ENCODE measurements around the gene SORBS1.

Gene SORBS1

GRCh38 chr10:95406651-95407280 lies 154.4 kb downstream of the SORBS1 start:
- TF ChIP-seq, protein P1, sequence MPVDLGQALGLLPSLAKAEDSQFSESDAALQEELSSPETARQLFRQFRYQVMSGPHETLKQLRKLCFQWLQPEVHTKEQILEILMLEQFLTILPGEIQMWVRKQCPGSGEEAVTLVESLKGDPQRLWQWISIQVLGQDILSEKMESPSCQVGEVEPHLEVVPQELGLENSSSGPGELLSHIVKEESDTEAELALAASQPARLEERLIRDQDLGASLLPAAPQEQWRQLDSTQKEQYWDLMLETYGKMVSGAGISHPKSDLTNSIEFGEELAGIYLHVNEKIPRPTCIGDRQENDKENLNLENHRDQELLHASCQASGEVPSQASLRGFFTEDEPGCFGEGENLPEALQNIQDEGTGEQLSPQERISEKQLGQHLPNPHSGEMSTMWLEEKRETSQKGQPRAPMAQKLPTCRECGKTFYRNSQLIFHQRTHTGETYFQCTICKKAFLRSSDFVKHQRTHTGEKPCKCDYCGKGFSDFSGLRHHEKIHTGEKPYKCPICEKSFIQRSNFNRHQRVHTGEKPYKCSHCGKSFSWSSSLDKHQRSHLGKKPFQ (tag by site-specific recombination; IDR thresholded peaks at IDR 0.05), result 0 out of 2 replicates have a peak, but pooled peaks have one; percentile 19
- TF ChIP-seq, protein P2, sequence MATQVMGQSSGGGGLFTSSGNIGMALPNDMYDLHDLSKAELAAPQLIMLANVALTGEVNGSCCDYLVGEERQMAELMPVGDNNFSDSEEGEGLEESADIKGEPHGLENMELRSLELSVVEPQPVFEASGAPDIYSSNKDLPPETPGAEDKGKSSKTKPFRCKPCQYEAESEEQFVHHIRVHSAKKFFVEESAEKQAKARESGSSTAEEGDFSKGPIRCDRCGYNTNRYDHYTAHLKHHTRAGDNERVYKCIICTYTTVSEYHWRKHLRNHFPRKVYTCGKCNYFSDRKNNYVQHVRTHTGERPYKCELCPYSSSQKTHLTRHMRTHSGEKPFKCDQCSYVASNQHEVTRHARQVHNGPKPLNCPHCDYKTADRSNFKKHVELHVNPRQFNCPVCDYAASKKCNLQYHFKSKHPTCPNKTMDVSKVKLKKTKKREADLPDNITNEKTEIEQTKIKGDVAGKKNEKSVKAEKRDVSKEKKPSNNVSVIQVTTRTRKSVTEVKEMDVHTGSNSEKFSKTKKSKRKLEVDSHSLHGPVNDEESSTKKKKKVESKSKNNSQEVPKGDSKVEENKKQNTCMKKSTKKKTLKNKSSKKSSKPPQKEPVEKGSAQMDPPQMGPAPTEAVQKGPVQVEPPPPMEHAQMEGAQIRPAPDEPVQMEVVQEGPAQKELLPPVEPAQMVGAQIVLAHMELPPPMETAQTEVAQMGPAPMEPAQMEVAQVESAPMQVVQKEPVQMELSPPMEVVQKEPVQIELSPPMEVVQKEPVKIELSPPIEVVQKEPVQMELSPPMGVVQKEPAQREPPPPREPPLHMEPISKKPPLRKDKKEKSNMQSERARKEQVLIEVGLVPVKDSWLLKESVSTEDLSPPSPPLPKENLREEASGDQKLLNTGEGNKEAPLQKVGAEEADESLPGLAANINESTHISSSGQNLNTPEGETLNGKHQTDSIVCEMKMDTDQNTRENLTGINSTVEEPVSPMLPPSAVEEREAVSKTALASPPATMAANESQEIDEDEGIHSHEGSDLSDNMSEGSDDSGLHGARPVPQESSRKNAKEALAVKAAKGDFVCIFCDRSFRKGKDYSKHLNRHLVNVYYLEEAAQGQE (tag by site-specific recombination; IDR thresholded peaks at IDR 0.05), result no peak
- ChIA-PET CTCF (interaction anchor here (0.5 to 5.7 kb wide), 4 partner anchors 12 to 224 kb away, joined by 3 to 42 read pairs (median 5); no protein-coding TSS in a partner anchor), POLR2A (no interaction called here)
- Histone ChIP-seq H3K9me3 (ENCODE audit: control insufficient read depth, insufficient read depth, low read depth, low read length) (no peaks in the 10 kb centered on the region), H3K27ac (ENCODE audit: extremely low read depth, low read depth, low read length) (no peak overlapping the region), H3K36me3 (ENCODE audit: control insufficient read depth in 2 of 2, insufficient read depth in 1 of 2, low read length in 2 of 2) (no peaks in the 10 kb centered on the region), H3K4me1 (ENCODE audit: control insufficient read depth, insufficient read depth, low read length) (no peaks in the 10 kb centered on the region), H3K4me3 (ENCODE audit: low read depth, low read length) (no peak overlapping the region)

GRCh38 chr10:95405655-95406054 lies 155.5 kb downstream of the SORBS1 start:
- no peak overlapping the region for H3K4me3 ChIP-seq (ENCODE audit: low read depth, low read length)
- no peaks in the 10 kb centered on the region for H3K36me3 ChIP-seq (ENCODE audit: control insufficient read depth in 2 of 2, insufficient read depth in 1 of 2, low read length in 2 of 2)
- H3K4me1 ChIP-seq (ENCODE audit: control insufficient read depth, insufficient read depth, low read length), result no peaks in the 10 kb centered on the region
- CTCF ChIA-PET, result interaction anchor here (0.5 to 5.7 kb wide), 4 partner anchors 25 to 215 kb away, joined by 3 to 42 read pairs (median 6); no protein-coding TSS in a partner anchor
- no peak overlapping the region for H3K27ac ChIP-seq (ENCODE audit: extremely low read depth, low read depth, low read length)
- POLR2A ChIA-PET, result no interaction called here
- H3K9me3 ChIP-seq (ENCODE audit: control insufficient read depth, insufficient read depth, low read depth, low read length), result no peaks in the 10 kb centered on the region
- no peak for TF ChIP-seq MZF1 (tag by site-specific recombination; IDR thresholded peaks at IDR 0.05; ENCODE audit: borderline replicate concordance)
- no peak for TF ChIP-seq ZSCAN5A (tag by site-specific recombination; IDR thresholded peaks at IDR 0.05)
- no peak for TF ChIP-seq ZNF660 (tag by site-specific recombination; IDR thresholded peaks at IDR 0.05)
- TF ChIP-seq, protein P3, sequence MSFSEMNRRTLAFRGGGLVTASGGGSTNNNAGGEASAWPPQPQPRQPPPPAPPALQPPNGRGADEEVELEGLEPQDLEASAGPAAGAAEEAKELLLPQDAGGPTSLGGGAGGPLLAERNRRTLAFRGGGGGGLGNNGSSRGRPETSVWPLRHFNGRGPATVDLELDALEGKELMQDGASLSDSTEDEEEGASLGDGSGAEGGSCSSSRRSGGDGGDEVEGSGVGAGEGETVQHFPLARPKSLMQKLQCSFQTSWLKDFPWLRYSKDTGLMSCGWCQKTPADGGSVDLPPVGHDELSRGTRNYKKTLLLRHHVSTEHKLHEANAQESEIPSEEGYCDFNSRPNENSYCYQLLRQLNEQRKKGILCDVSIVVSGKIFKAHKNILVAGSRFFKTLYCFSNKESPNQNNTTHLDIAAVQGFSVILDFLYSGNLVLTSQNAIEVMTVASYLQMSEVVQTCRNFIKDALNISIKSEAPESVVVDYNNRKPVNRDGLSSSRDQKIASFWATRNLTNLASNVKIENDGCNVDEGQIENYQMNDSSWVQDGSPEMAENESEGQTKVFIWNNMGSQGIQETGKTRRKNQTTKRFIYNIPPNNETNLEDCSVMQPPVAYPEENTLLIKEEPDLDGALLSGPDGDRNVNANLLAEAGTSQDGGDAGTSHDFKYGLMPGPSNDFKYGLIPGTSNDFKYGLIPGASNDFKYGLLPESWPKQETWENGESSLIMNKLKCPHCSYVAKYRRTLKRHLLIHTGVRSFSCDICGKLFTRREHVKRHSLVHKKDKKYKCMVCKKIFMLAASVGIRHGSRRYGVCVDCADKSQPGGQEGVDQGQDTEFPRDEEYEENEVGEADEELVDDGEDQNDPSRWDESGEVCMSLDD (tag by site-specific recombination; IDR thresholded peaks at IDR 0.05), result no peak
- TF ChIP-seq ZNF629 (tag by site-specific recombination; IDR thresholded peaks at IDR 0.05), result no peak
- TF ChIP-seq SCRT2 (tag by site-specific recombination; IDR thresholded peaks at IDR 0.05), result no peak
- TF ChIP-seq KLF1 (tag by site-specific recombination; IDR thresholded peaks at IDR 0.05), result no peak
- TF ChIP-seq ZNF837 (tag by site-specific recombination; IDR thresholded peaks at IDR 0.05), result no peak
- TF ChIP-seq, protein P4, sequence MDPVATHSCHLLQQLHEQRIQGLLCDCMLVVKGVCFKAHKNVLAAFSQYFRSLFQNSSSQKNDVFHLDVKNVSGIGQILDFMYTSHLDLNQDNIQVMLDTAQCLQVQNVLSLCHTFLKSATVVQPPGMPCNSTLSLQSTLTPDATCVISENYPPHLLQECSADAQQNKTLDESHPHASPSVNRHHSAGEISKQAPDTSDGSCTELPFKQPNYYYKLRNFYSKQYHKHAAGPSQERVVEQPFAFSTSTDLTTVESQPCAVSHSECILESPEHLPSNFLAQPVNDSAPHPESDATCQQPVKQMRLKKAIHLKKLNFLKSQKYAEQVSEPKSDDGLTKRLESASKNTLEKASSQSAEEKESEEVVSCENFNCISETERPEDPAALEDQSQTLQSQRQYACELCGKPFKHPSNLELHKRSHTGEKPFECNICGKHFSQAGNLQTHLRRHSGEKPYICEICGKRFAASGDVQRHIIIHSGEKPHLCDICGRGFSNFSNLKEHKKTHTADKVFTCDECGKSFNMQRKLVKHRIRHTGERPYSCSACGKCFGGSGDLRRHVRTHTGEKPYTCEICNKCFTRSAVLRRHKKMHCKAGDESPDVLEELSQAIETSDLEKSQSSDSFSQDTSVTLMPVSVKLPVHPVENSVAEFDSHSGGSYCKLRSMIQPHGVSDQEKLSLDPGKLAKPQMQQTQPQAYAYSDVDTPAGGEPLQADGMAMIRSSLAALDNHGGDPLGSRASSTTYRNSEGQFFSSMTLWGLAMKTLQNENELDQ (tag by site-specific recombination; IDR thresholded peaks at IDR 0.05; ENCODE audit: low read depth), result no peak
- TF ChIP-seq, protein P5, sequence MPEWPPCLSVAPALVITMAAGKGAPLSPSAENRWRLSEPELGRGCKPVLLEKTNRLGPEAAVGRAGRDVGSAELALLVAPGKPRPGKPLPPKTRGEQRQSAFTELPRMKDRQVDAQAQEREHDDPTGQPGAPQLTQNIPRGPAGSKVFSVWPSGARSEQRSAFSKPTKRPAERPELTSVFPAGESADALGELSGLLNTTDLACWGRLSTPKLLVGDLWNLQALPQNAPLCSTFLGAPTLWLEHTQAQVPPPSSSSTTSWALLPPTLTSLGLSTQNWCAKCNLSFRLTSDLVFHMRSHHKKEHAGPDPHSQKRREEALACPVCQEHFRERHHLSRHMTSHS (tag by site-specific recombination; IDR thresholded peaks at IDR 0.05), result no peak
- TF ChIP-seq ZNF133 (tag by site-specific recombination; IDR thresholded peaks at IDR 0.05), result no peak
- TF ChIP-seq ZNF266 (tag by site-specific recombination; IDR thresholded peaks at IDR 0.05; ENCODE audit: low read depth), result no peak

Measured in HEK293 (cell line).